ENCODE measurements around the gene VILL.
A peak's percentile ranks its signal among the peaks of the same experiment; 100 is the strongest.
"Not testable (repeated sequence)": the region's sequence is repeated elsewhere in the genome, so short reads cannot be mapped to it uniquely, and the experiment has no call there.

The VILL gene

DNA sequence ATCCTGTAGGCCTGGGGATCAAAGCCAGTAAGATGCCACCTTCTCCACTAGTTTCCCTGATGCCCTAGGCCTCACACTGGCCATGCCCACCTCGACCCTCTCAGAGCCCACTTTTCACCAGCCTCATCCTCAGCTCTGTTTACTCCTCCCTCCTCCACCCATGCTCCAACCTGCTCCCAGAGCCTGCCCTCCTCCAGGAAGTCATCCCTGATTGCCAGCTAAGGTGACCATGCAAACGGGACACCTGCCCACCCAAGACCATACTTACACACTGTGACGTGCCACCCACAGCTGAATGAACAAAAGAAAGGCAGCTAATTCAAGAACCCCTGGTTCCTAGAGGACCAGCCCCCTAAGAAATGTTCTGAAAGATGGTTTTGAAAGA is 29.7 kb downstream of the VILL start:
- H3K4me3 Mint-ChIP-seq: no peak overlapping the region
- H3K9me3 Mint-ChIP-seq: no peaks in the 10 kb centered on the region
- H3K27me3 Mint-ChIP-seq (ENCODE audit: low read depth): no peaks in the 10 kb centered on the region
- H3K27ac Mint-ChIP-seq: no peak overlapping the region
- peaks cover 21% of the 10 kb centered on the region for H3K36me3 Mint-ChIP-seq (ENCODE audit: low read depth)
- H3K4me1 Mint-ChIP-seq (ENCODE audit: low read depth): peaks cover 17% of the 10 kb centered on the region

DNA sequence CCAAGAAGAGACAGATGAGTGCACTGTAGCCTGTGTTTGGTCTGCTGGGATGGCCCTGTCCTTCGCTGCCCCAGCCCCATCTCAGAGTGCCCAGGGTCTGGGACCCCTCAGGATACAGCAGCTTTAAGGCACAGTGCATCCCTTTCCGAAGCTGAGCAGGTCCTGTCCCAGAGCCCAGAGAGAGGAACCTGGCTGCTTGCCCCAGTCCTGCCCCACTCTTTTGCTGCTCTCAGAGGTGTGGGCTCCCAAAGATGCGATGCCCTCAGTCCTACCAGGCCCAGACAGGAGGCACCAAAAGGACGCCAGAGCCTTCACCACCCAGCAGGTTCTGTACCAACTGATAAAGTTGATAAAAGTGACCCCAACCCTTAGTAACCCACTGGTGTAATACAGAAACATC is 30.6 kb downstream of the VILL start:
- no peak overlapping the region for H3K4me3 Mint-ChIP-seq
- H3K27ac Mint-ChIP-seq: no peak overlapping the region
- peaks cover 18% of the 10 kb centered on the region for H3K36me3 Mint-ChIP-seq (ENCODE audit: low read depth)
- H3K9me3 Mint-ChIP-seq: no peaks in the 10 kb centered on the region
- no peaks in the 10 kb centered on the region for H3K27me3 Mint-ChIP-seq (ENCODE audit: low read depth)
- H3K4me1 Mint-ChIP-seq (ENCODE audit: low read depth): peaks cover 22% of the 10 kb centered on the region

DNA sequence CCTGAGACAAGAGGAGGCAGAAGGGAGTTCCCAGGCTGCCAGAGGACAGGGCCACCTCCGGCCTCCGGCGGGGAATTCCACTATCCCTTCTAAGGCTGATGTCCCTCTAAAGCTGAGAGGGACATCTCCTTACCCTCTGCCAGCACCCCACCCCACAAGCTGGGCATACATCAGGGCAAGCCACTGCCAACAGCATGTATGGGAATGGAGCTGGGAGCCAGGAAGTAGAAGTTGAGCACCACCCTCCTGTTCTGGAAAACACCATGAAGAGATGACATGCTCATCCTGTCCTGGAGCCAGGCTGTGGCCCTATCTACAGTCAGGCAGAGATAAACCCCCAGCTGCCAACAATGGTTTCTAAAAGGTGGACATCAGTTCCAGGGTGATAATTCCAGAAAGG is 31.7 kb downstream of the VILL start:
- Mint-ChIP-seq H3K27ac (peak overlapping the region; percentile 52), H3K27me3 (ENCODE audit: low read depth) (peaks cover 8% of the 10 kb centered on the region), H3K36me3 (ENCODE audit: low read depth) (peaks cover 9% of the 10 kb centered on the region), H3K4me1 (ENCODE audit: low read depth) (peaks cover 22% of the 10 kb centered on the region), H3K4me3 (no peak overlapping the region), H3K9me3 (no peaks in the 10 kb centered on the region)

DNA sequence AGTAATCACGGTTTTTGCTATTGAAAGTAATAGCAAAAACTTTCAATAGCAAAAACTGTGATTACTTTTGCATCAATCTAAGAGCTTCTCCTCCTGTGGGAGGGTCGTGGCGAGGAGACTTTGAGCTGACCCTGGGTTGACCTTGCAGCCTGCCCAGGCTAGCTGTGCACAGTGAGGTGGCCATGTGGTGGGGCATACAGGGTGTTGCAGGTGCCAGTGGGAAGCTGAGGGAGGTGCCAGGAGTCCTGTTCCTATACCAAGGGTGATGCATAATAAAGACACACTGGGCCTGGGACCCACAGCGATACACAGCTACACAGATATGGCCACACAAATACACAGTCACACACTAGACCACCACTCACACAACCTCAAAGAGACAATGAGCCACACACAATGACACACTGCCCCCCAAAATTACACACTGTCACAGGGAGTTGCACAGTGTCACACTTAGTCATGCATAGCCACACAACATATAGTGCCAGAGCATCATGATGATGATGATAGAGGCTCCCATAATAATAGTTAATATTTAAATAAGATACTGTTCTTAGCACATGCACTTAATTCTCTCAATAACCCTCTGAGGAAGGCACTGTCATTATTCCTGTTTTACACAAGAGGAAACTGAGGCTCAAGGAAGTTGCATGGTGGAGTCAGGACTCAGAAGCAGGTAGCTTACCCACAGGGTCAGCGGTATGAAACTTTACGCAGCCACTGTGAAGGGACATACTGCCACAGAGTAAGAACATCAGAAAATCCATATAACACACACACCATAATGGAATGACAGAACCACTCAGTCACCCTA is 32.5 kb downstream of the VILL start:
- Mint-ChIP-seq H3K4me1 (ENCODE audit: low read depth) (peaks cover 22% of the 10 kb centered on the region), H3K4me3 (peak overlapping the region; percentile 93), H3K27me3 (ENCODE audit: low read depth) (peaks cover 16% of the 10 kb centered on the region), H3K36me3 (ENCODE audit: low read depth) (peaks cover 9% of the 10 kb centered on the region), H3K27ac (peak overlapping the region; percentile 93), H3K9me3 (no peaks in the 10 kb centered on the region)

DNA sequence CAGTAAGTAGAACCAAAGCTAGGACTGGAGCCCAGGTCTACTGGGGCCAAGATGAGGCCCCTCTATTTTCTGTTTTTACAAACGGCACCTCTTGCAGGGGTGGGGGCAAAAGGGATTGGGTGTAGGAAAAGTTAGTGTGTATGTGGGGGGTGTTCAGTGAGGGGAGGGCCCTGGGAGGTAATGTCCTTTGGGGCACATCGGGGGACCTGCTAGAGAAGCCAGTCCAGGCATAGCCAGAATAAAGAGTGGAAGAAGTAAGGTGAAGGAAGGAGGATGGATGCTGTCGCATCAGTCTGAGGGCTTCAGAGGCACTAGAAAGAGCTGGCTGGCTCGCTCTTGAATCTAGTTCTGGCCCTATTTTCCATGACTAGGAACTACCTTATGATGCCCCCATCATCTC is 36.3 kb downstream of the VILL start:
- Mint-ChIP-seq H3K27ac (no peak overlapping the region), H3K27me3 (ENCODE audit: low read depth) (peaks cover 35% of the 10 kb centered on the region), H3K36me3 (ENCODE audit: low read depth) (no peaks in the 10 kb centered on the region), H3K4me1 (ENCODE audit: low read depth) (peaks cover 30% of the 10 kb centered on the region), H3K9me3 (no peaks in the 10 kb centered on the region), H3K4me3 (no peak overlapping the region)

DNA sequence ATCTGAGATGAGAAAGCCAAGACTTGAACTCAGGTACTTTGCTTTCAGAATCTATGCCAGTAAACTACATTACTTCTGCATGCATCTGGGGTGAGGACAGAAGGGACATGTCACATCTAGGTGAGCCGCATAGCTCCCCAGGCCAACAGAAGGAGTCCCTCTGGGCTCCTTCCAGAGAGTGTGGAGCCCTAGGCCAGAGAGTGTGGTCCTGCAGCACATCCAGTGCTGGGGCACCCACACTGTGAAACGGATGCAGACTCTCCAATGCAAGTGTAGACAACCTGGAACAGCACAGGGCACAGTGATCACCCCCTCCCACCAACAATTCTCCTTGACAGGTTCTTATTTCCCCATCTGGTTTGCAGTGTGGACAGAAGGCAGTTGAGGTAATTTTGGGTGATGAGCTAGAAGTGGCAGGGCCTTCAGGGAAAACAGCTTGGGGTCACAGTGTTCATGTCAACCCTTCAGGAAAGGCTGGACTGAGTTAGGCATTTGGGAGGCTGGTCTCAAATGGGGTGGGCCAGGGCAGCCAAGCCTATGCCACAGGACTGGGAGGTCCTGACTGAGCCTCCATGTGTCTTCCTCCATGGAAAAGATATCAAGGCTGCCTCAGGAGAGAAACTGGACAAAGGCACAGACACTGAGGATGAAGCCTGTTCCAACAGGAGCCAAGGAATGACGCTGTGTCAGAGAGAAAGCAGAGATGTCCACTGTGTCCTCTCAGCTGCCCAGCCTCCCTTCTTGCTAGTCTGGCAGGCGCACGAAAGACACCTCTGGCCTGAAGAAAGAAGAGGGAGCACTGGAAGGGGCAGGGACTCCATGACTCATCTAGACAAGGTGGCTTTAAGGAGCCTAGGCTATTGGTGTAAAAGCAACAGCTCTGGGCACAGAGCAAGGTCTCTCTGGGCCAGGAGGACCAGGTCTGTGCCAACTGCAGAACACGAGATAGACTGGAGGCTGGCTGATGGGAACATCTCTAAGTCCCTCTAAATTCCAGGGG is 37.2 kb downstream of the VILL start:
- peaks cover 35% of the 10 kb centered on the region for H3K27me3 Mint-ChIP-seq (ENCODE audit: low read depth)
- no peaks in the 10 kb centered on the region for H3K36me3 Mint-ChIP-seq (ENCODE audit: low read depth)
- no peak overlapping the region for H3K27ac Mint-ChIP-seq
- H3K4me1 Mint-ChIP-seq (ENCODE audit: low read depth): peaks cover 26% of the 10 kb centered on the region
- peak overlapping the region; percentile 11 for H3K4me3 Mint-ChIP-seq
- no peaks in the 10 kb centered on the region for H3K9me3 Mint-ChIP-seq

DNA sequence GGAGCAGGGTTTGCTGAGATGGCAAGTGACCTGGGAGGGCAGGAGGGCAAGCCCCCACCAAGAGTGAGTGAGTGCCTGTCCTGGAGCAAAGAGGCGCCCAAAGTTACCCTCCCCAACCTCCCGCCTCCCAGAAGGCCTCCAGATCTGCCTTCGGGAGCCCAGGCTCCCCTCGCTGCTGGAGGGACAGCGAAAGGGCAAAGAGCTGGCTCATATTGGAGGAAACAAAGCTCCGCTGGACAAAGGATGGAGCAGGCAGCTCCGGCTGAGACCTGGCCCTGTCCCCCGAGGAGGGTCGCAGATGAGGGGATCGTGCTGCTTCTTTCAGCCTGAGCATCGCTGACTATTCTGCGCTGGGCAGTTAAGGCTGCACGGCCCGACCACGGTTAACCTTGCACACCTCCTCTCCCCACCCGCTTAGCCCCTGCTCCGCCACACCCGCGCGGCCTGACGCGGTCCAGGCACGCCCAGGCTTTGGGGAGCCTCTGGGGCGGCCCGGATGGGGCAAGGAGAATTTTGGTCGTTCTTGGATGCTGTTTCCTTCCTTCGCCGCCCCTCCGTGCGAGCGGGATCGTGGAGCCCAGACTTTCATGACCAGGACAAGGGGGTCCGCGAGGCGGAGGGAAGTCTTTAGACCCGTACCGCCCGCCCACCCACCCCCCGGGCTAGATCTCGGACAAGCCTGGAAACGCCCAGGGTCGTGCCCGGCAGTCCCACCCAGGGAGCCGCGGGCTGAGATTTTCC is 38.2 kb downstream of the VILL start:
- H3K4me1 Mint-ChIP-seq (ENCODE audit: low read depth): peaks cover 19% of the 10 kb centered on the region
- H3K9me3 Mint-ChIP-seq: no peaks in the 10 kb centered on the region
- H3K4me3 Mint-ChIP-seq: peak overlapping the region; percentile 11
- H3K27me3 Mint-ChIP-seq (ENCODE audit: low read depth): peaks cover 39% of the 10 kb centered on the region
- no peak overlapping the region for H3K27ac Mint-ChIP-seq
- no peaks in the 10 kb centered on the region for H3K36me3 Mint-ChIP-seq (ENCODE audit: low read depth)

DNA sequence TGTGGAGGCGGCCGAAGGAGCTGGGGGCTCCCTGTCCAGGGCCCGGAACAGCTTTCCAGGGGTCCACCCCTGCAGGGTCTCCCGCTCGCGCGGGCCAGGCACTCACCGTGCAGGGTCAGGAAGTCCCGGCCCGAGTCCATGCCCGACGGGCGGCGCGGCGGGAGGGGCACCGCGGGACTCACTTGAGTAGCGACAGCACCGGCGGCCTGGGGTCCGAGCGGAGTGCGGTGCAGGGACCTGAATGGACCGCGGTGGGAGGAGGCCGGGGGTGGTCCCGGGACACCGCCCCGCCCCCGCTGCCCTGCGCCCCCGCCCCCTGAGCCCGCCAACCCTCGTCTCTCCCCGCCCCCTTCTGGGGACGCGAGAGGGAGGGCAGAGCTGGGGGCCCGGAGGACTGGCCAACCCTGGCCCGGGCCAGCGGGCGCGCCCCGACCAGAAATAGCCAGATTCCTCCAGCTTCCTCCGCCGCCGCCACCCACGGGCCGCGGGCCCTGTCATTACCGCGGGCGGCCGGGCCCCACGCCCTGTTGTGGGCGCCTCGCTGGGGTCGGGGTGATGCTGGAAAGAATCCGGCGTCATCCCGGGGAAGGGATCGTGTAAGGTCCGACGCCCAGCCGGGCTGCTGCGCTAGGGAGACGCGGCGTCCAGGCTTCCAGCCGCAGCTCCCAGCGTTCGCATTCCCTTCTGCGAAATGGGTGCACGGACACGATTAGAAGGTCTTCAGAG is 39.0 kb downstream of the VILL start, which contains the start of gene PLCD1:
TSS of gene PLCD1 (minus strand) at position 243 of the 726 bp plus-strand sequence. CDS start at position 140, 103 bp downstream.
- H3K27ac Mint-ChIP-seq: no peak within 1 kb of the TSS
- H3K36me3 Mint-ChIP-seq (ENCODE audit: low read depth): no peaks in the 10 kb centered on the region
- H3K4me1 Mint-ChIP-seq (ENCODE audit: low read depth): peaks cover 17% of the 10 kb centered on the region
- H3K4me3 Mint-ChIP-seq: peak within 1 kb of the TSS; percentile 11
- no peaks in the 10 kb centered on the region for H3K9me3 Mint-ChIP-seq
- peaks cover 39% of the 10 kb centered on the region for H3K27me3 Mint-ChIP-seq (ENCODE audit: low read depth)

DNA sequence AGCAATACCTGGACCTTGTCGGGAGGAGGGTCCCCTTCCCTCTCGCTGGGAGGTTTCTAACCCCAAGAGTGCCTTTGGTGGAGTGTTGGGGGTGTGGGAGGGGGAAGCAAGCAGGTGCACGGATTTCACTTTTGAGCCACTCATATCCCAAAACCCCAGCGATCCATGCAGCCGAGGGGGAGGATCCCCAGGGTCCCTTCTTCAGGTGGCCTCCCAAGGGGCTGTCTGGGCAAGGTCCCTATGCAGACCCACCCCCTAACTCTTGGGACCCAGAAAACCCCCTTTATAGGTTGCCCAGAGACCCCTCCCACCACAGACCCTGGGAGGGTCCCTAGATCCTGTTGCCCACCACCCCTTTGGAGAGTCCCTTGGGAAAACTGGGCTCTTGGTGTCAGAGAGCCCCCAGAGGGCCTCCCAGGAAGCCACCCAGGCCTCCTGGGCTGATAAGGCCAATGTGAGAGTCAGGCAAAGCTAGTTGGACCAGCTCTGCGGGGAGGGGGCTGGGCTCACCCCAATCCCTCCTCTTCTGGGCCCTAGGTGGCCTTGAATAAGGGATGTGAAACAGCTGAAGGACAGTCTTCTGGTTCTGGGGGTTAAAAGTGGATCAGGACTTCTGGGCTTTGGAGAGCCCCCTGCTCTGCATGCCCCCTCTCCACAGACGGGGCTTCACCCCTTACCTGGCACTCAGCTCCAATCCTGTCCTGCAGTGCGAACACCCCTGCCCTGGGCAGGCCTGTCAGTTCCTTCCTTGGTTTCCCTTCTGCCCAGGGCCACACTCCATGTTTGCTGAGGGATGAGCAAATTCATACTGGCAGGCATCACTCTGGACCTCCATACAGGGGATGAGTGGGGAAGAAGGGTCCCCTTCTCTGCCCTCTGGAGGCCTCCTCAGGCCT is 39.8 kb downstream of the VILL start:
- no peaks in the 10 kb centered on the region for H3K9me3 Mint-ChIP-seq
- no peaks in the 10 kb centered on the region for H3K36me3 Mint-ChIP-seq (ENCODE audit: low read depth)
- H3K27me3 Mint-ChIP-seq (ENCODE audit: low read depth): peaks cover 39% of the 10 kb centered on the region
- peaks cover 16% of the 10 kb centered on the region for H3K4me1 Mint-ChIP-seq (ENCODE audit: low read depth)
- H3K4me3 Mint-ChIP-seq: peak overlapping the region; percentile 45
- no peak overlapping the region for H3K27ac Mint-ChIP-seq

DNA sequence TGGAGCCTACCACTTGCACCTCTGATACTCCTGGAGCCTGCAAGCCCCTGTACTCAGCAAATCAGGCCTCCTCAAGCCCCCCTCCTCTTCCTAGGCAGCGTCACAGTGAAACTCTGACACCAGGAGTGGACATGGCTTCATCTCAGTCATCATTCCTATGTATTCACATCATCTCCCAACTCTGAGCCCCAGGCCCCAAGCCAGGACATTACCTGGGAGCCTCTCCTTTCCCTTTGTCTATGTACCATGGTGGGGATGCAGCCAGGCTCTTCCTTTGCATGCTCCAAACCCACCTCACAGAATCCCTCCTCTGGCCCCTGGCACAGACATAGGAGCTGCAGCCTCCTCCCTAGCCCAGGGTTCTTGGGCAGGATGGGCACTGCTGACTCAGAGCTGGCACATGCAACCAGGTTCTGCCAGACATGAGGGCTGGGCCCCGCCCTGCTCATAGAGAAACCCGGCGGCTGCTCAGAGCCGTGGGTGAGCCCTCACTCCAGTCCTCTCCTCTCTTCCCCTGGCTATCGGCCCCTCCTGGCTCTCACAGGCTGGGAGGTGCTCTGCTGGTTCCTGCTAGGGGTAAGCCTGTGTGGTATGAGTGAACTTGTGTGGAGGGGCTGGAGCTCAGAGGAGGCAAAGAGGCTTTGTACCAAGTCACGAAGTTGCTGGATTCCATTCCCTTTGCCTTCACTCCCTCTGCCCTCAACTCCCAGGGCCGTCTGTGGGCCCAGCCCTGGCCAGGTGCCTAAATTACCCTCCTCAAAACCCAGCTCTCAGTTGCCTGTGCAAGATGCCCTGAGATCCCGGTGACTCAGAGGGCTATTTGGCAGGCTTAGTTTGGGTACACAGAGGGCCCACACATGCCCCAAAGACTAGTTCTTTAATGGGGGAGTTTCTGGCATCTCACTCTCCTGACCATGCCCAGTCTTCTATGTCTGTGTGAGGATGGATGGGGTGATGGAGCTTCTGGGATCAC is 40.7 kb downstream of the VILL start:
- Mint-ChIP-seq H3K4me1 (ENCODE audit: low read depth) (peaks cover 11% of the 10 kb centered on the region), H3K27me3 (ENCODE audit: low read depth) (peaks cover 39% of the 10 kb centered on the region), H3K36me3 (ENCODE audit: low read depth) (no peaks in the 10 kb centered on the region), H3K4me3 (no peak overlapping the region), H3K27ac (peak overlapping the region; percentile 16), H3K9me3 (no peaks in the 10 kb centered on the region)

DNA sequence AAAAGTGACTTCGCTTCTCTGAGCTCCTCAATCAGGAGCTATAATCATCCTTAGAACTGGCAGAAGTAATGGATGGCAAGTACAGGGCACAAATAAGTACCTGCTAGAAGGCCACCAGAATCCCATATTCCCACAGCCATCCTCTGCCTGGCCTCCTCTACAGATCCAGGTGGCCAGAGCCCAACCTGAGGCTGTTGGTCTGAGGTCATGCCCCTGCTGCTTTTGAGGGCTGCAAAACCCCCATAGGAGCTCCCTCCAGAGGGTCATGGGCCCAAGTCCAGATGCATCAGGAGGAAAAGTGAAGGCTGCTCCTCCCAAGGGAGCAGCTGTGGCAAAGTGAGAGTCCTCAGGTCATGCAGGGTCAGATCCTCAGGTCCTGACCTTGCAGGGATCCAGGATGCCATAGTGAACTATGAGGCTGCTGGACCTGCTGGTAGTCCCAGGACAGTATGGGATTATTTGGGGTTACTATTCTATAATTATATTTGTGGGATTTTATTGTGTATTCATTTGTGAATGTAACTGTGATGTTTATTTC is 41.8 kb downstream of the VILL start:
- Mint-ChIP-seq H3K27me3 (ENCODE audit: low read depth) (peaks cover 30% of the 10 kb centered on the region), H3K9me3 (no peaks in the 10 kb centered on the region), H3K4me3 (no peak overlapping the region), H3K4me1 (ENCODE audit: low read depth) (peaks cover 11% of the 10 kb centered on the region), H3K36me3 (ENCODE audit: low read depth) (no peaks in the 10 kb centered on the region), H3K27ac (no peak overlapping the region)

DNA sequence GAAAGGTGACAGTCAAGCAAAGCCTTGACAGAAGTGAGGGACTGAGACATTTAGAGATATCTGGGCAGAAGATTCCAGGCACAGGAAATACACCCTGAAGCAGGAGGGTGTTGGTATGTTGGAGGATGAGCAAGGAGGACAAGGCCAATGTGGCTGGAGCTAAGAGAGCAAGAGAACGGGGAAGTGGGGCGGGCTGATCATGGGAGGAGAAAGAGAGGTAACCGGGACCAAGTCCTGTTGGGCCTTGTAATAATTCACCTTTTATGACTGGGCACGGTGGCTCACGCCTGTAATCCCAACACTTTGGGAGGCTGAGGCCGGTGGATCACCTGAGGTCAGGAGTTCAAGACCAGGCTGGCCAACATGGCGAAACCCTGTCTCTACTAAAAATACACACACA is 43.0 kb downstream of the VILL start:
- H3K27ac Mint-ChIP-seq; H3K9me3 Mint-ChIP-seq; H3K4me3 Mint-ChIP-seq; H3K36me3 Mint-ChIP-seq (ENCODE audit: low read depth): not testable (repeated sequence)
- peaks cover 18% of the 10 kb centered on the region for H3K27me3 Mint-ChIP-seq (ENCODE audit: low read depth)
- peaks cover 18% of the 10 kb centered on the region for H3K4me1 Mint-ChIP-seq (ENCODE audit: low read depth)

All from T-helper 1 cell treated with Interleukin-12 subunit alpha and Interleukin-12 subunit beta and Interleukin-4 antibody, amounts not matched to agents 30 μg/mL and 1 μg/mL, for 36 hours (primary cell).